ENCODE results near the gene CLDN18. TPM values are rescaled to one million over a fixed set of nuclear protein-coding genes. Genes with fewer than 3 reads are reported as not detected.

Gene CLDN18
- total RNA-seq, 1 donor from 2014 or later, result not detected

DNA sequence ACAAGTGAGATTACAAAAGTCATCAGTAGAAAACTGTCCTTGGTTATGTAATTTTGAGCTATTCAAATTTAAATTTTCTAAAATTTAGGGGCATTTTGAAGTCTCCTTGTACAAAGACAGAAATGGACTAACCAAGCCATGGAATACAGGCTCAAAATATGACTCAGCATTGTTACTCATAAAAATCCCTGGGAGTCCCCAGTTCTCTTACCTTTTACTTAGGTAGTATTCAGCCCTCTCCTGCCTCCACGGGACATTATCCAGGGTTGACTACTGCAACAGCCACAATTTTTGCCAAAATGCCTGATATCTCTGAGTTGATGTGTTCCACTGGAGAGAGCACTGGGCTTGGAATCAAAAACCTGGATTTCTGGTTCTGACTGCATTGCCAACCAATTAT is 25.0 kb downstream of the CLDN18 start:
- DNase-seq (ENCODE audit: low read depth), result no peak
- TF ChIP-seq, protein P1, sequence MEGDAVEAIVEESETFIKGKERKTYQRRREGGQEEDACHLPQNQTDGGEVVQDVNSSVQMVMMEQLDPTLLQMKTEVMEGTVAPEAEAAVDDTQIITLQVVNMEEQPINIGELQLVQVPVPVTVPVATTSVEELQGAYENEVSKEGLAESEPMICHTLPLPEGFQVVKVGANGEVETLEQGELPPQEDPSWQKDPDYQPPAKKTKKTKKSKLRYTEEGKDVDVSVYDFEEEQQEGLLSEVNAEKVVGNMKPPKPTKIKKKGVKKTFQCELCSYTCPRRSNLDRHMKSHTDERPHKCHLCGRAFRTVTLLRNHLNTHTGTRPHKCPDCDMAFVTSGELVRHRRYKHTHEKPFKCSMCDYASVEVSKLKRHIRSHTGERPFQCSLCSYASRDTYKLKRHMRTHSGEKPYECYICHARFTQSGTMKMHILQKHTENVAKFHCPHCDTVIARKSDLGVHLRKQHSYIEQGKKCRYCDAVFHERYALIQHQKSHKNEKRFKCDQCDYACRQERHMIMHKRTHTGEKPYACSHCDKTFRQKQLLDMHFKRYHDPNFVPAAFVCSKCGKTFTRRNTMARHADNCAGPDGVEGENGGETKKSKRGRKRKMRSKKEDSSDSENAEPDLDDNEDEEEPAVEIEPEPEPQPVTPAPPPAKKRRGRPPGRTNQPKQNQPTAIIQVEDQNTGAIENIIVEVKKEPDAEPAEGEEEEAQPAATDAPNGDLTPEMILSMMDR (conservative IDR thresholded peaks at IDR 0.05; ENCODE audit: low read depth, low read length), result no peak

DNA sequence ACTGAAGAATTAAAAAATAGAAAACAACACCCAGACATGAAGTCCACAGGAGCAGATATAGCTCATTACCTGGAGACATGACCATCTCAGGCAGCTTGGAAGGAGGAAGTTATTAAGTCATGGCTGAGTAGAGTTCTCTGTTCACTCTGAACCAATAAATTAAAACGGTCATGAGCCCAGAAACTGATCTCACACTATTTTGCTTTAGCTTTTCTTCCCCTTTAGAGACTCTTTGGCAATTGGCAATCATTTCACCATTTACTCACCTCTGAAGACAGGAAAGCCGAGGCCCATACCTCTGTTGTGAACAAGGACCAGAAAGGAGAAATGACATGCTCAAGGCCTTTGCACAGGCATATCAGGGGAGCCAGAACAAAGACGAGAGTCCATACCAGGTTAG is 26.6 kb downstream of the CLDN18 start:
- no peak overlapping the region for H3K4me3 ChIP-seq (ENCODE audit: low read depth, low read length)
- DNase-seq (ENCODE audit: low read depth), result no peak
- TF ChIP-seq, protein P1 (conservative IDR thresholded peaks at IDR 0.05; ENCODE audit: low read depth, low read length), result no peak

More for the DNA sequence above, 25.0 kb downstream of the CLDN18 start:
- no peak overlapping the region for H3K4me3 ChIP-seq (ENCODE audit: low read depth, low read length)

DNA sequence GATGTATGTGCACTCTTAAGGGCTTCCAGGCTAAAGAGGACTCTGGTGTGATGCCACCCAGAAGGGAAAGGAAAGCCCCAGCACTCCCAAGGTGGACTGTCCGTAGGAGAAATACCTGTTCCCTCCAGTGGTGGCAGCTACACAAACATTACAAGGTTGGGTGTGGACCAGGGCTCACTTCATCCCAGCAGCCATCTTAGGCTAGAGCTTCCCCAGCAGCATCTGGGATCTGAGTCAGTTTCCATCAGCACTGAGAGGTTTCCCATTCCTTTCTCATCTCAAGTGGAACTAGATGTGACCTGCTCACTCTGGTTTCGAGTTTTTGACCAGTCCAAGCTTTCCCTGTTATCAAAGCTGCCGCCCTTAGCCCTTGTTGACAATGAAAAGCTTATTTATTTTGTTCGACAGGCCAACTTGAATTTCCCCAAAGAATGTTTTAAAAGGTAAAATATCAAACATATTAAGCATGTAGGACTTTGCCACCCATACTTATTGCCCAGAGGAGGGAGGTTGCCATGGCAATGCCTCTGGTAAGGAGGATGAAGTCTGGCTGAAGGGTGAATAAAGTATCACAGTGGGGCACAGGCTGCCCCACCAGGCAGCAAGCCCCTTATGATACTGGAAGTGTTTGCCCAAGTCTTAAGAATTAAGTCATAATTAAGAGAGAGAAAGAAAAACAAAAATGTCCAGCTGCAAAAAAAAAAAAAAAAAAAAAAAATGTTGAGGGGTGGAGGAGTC is 28.9 kb downstream of the CLDN18 start:
- TF ChIP-seq, protein P1 (conservative IDR thresholded peaks at IDR 0.05; ENCODE audit: low read depth, low read length), result no peak
- H3K4me3 ChIP-seq (ENCODE audit: low read depth, low read length), result no peak overlapping the region
- no peak for DNase-seq (ENCODE audit: low read depth)

DNA sequence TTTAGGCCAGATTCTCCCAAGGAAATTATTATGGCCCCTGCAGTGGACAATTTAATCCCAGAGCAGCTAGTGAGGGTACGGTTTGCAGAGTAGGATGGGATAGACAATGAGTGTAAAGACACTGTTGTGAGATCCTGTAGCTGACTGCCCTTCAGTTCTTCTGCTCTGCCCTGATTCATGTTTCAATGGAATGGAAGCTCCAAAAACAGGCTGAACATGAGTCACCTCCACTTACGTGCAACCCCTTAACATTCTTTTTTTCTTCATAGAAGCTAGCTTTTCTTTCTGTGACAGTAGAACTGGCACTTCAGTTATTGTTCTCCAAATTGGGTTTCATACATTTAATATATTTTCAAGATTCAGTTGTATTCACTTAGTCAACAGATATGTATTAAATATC is 32.1 kb downstream of the CLDN18 start:
- TF ChIP-seq, protein P1 (conservative IDR thresholded peaks at IDR 0.05; ENCODE audit: low read depth, low read length), result no peak
- DNase-seq (ENCODE audit: low read depth), result no peak

DNA sequence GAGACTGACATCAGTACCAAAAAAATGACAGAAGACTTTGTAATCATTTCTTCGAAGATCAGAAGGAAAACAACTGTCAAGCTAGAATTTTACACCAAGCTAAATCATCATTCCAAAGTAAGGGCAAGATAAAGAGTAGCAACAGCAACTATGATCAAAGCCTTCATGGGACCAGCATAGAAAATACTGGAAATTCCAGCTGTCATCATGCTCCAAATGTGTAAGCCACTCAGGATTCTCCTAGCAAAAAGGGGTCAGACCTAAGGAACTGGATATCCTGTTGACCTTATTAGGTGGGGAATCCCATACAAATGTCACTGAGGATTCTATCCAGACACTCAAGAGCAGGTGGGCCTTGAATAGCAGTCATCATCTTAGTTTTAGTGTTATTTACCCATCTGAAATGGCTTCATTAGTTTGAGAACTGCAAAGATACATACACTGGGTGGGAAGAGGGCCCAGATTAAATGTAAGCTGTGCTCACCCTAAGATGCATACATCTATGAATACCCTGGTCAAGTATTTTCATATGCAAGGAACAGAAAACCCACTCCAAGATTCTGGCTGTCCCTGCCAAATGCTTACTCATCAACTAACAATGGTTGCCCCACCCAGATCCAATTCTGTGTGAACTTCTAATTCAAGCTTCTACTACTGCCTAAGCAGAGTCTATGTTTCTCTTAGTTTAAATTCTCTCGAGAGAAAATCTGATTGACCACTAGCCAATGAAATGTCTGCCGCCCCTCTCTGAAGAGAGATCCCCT is 33.5 kb downstream of the CLDN18 start:
- no peak overlapping the region for H3K4me3 ChIP-seq (ENCODE audit: low read depth, low read length)
- DNase-seq (ENCODE audit: low read depth), result no peak
- TF ChIP-seq, protein P1 (conservative IDR thresholded peaks at IDR 0.05; ENCODE audit: low read depth, low read length), result no peak

More for the DNA sequence above, 32.1 kb downstream of the CLDN18 start:
- H3K4me3 ChIP-seq (ENCODE audit: low read depth, low read length), result no peak overlapping the region

DNA sequence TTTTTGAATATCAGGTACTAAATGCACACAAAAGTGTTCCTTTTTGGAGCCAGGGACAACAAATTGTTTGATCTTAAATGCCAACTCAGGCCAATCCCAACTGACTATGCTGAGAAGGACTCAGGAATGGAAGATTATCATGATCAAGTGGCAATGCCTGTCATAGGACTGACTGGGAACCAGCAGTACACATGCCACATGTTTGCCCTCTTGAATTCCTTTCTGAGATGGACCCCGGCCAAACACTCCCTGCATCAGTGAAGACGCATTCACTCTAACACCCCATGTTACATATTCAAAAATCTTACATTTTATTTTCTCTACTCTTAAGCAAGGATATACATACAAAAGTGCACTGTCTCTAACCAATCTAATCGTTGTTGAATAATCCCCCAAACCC is 36.1 kb downstream of the CLDN18 start:
- TF ChIP-seq, protein P1 (conservative IDR thresholded peaks at IDR 0.05; ENCODE audit: low read depth, low read length), result no peak
- H3K4me3 ChIP-seq (ENCODE audit: low read depth, low read length), result no peak overlapping the region
- no peak for DNase-seq (ENCODE audit: low read depth)
